ENCODE results near the gene CELA2A. TPM values are rescaled to one million over a fixed set of nuclear protein-coding genes. Genes with fewer than 3 reads are reported as not detected.

Gene CELA2A
- total RNA-seq, 1 experiment from 2014 or later: 0.72 TPM

DNA sequence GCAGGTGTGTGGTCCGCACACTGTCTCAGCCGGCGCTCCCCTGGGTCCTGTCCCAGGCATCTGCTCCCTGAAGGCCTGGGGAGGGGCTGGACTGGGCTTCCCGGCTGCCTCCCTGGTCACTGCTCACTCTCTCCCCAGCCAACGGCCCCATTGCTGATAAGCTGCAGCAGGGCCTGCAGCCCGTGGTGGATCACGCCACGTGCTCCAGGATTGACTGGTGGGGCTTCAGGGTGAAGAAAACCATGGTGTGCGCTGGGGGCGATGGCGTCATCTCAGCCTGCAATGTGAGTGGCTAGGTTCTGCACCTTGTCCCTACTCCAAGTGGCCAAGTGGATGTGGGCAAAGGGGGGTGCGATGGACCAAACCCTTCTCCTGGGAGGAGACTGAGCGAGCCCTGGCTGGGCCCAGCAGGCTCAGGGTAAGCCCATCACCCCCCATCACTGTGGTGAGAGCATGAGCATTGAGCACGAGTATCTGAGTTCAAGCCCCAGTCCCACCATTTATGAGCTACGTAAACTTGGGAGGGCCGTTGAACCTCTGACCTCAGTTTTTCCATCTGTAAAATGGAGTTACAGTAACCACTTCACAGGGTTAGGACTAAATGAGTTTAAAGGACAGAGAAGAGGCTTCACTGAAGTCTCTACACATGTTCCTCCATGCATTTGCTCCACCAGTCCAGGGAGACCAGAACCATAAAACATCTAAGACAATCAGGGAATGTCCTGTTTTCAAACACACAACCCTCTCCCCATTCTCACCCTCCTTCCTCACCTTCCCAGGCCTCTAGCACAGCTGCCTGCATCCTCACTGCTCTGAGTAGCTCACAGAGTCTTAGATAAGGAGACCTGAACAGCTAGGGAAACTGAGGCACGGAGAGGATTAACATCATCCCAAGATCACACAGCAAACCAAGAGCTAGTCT, 11.8 kb upstream of the CELA2A start:
- no peak overlapping the region for H3K27ac ChIP-seq (ENCODE audit: low read length)
- ATAC-seq (0 out of 2 replicates have a peak, but pooled peaks have one; percentile 43), DNase-seq (ENCODE audit: low read depth, low spot score) (no peak)
- no peaks in the 10 kb centered on the region for H3K4me1 ChIP-seq (ENCODE audit: control insufficient read depth, insufficient read depth, low read length)
- H3K36me3 ChIP-seq (ENCODE audit: control insufficient read depth, insufficient read depth, low read length): no peaks in the 10 kb centered on the region
- no peak overlapping the region for H3K4me3 ChIP-seq (ENCODE audit: low read depth in 2 of 2, low read length in 2 of 2)
- BruUV-seq (replicated peaks): no TSS peak
- H3K27me3 ChIP-seq (ENCODE audit: control insufficient read depth, insufficient read depth, low read length): no peaks in the 10 kb centered on the region
- intact Hi-C loops (cut with micrococcal nuclease; ENCODE audit: unreplicated experiment): no loop called here
- TF ChIP-seq POLR2AphosphoS5 (IDR thresholded peaks at IDR 0.05; ENCODE audit: low read depth, low read length) (no peak), SIN3A (IDR thresholded peaks at IDR 0.05; ENCODE audit: borderline replicate concordance, insufficient read depth, low read depth, low read length) (no peak), TCF7L2 (IDR thresholded peaks at IDR 0.05; ENCODE audit: low read depth, low read length) (no peak)
- TF ChIP-seq, protein P1, sequence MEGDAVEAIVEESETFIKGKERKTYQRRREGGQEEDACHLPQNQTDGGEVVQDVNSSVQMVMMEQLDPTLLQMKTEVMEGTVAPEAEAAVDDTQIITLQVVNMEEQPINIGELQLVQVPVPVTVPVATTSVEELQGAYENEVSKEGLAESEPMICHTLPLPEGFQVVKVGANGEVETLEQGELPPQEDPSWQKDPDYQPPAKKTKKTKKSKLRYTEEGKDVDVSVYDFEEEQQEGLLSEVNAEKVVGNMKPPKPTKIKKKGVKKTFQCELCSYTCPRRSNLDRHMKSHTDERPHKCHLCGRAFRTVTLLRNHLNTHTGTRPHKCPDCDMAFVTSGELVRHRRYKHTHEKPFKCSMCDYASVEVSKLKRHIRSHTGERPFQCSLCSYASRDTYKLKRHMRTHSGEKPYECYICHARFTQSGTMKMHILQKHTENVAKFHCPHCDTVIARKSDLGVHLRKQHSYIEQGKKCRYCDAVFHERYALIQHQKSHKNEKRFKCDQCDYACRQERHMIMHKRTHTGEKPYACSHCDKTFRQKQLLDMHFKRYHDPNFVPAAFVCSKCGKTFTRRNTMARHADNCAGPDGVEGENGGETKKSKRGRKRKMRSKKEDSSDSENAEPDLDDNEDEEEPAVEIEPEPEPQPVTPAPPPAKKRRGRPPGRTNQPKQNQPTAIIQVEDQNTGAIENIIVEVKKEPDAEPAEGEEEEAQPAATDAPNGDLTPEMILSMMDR (IDR thresholded peaks at IDR 0.05): no peak
- TF ChIP-seq, protein P2, sequence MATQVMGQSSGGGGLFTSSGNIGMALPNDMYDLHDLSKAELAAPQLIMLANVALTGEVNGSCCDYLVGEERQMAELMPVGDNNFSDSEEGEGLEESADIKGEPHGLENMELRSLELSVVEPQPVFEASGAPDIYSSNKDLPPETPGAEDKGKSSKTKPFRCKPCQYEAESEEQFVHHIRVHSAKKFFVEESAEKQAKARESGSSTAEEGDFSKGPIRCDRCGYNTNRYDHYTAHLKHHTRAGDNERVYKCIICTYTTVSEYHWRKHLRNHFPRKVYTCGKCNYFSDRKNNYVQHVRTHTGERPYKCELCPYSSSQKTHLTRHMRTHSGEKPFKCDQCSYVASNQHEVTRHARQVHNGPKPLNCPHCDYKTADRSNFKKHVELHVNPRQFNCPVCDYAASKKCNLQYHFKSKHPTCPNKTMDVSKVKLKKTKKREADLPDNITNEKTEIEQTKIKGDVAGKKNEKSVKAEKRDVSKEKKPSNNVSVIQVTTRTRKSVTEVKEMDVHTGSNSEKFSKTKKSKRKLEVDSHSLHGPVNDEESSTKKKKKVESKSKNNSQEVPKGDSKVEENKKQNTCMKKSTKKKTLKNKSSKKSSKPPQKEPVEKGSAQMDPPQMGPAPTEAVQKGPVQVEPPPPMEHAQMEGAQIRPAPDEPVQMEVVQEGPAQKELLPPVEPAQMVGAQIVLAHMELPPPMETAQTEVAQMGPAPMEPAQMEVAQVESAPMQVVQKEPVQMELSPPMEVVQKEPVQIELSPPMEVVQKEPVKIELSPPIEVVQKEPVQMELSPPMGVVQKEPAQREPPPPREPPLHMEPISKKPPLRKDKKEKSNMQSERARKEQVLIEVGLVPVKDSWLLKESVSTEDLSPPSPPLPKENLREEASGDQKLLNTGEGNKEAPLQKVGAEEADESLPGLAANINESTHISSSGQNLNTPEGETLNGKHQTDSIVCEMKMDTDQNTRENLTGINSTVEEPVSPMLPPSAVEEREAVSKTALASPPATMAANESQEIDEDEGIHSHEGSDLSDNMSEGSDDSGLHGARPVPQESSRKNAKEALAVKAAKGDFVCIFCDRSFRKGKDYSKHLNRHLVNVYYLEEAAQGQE (IDR thresholded peaks at IDR 0.05; ENCODE audit: insufficient read depth in 1 of 2, low read depth in 2 of 2, low read length in 1 of 2): no peak
- CTCF ChIA-PET: no interaction called here
- POLR2A ChIA-PET: no interaction called here
- in situ Hi-C loops (cut with HindIII; ENCODE audit: low pct_unique_long_range_greater_than_20kb, low sequenced_read_pairs): no loop called here
- no peaks in the 10 kb centered on the region for H3K9me3 ChIP-seq (ENCODE audit: control insufficient read depth, insufficient read depth, low read depth, low read length)

DNA sequence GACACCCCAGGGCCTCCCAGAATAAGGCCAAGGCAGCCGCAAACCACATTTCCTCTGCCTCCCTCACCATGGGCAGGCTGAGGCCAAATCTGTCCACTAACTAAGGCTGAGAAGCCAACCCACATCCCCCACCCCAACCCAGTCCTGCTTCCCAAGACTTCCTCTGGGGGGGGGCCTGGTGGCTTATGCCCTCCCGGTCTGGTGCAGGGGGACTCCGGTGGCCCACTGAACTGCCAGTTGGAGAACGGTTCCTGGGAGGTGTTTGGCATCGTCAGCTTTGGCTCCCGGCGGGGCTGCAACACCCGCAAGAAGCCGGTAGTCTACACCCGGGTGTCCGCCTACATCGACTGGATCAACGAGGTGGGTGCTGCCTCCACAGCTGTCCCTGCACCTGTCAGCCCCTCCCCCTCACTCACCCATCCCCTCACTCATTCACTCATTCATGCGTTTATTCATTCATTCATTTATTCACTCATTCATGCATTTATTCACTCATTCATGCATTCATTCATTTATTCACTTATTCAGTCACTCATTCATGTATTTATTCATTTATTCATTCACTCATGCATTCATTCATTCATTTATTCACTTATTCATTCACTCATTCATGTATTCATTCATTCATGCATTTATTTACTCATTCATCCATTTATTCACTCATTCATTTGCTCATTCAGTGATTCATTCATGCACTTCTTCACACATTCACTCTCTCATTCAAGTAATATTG, 11.0 kb upstream of the CELA2A start:
- TF ChIP-seq, protein P2 (IDR thresholded peaks at IDR 0.05; ENCODE audit: insufficient read depth in 1 of 2, low read depth in 2 of 2, low read length in 1 of 2): no peak
- TF ChIP-seq POLR2AphosphoS5 (IDR thresholded peaks at IDR 0.05; ENCODE audit: low read depth, low read length) (no peak), TCF7L2 (IDR thresholded peaks at IDR 0.05; ENCODE audit: low read depth, low read length) (no peak), SIN3A (IDR thresholded peaks at IDR 0.05; ENCODE audit: borderline replicate concordance, insufficient read depth, low read depth, low read length) (no peak)
- TF ChIP-seq, protein P1 (IDR thresholded peaks at IDR 0.05): no peak
- DNase-seq (ENCODE audit: low read depth, low spot score): no peak
- Histone ChIP-seq H3K27me3 (ENCODE audit: control insufficient read depth, insufficient read depth, low read length) (no peaks in the 10 kb centered on the region), H3K36me3 (ENCODE audit: control insufficient read depth, insufficient read depth, low read length) (no peaks in the 10 kb centered on the region), H3K27ac (ENCODE audit: low read length) (no peak overlapping the region), H3K4me1 (ENCODE audit: control insufficient read depth, insufficient read depth, low read length) (no peaks in the 10 kb centered on the region), H3K9me3 (ENCODE audit: control insufficient read depth, insufficient read depth, low read depth, low read length) (no peaks in the 10 kb centered on the region), H3K4me3 (ENCODE audit: low read depth in 2 of 2, low read length in 2 of 2) (no peak overlapping the region)
- ChIA-PET CTCF (no interaction called here), POLR2A (no interaction called here)
- no TSS peak for BruUV-seq (replicated peaks)
- intact Hi-C loops (cut with micrococcal nuclease; ENCODE audit: unreplicated experiment): no loop called here
- in situ Hi-C loops (cut with HindIII; ENCODE audit: low pct_unique_long_range_greater_than_20kb, low sequenced_read_pairs): no loop called here
- ATAC-seq: no peak
